ENCODE measurements around the gene KCNK4.

Gene KCNK4

DNA sequence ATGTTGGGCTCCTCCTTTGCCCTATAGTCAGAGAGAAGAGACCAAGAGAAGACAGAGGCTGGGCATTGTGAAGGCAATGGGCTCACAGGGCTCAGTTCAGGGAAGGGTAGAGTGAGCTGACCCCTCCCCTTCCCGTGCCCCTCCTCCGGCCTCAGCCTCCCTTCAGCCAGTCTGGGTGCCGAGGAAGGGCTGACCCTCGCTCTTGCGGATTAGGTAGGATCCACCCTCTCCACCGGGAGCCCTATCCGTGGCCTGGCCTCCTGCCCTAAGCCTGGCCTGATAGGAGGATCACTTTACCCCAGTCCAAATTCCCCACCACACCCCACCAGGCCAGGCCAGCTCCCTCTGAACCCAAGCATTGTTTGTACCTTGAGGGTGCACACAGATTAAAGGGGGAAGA lies 42.5 kb upstream of the KCNK4 start:
- H3K27me3 ChIP-seq (ENCODE audit: control insufficient read depth in 1 of 2, insufficient read depth in 2 of 2, low read length in 2 of 2): no peaks in the 10 kb centered on the region
- peaks cover 38% of the 10 kb centered on the region for H3K4me1 ChIP-seq (ENCODE audit: insufficient read depth, low read length)
- H3K9ac ChIP-seq (ENCODE audit: low read length): no peak overlapping the region
- H3K27ac ChIP-seq (ENCODE audit: low read depth, low read length): no peak overlapping the region
- peaks cover 8% of the 10 kb centered on the region for H3K36me3 ChIP-seq (ENCODE audit: insufficient read depth, low read length)
- H3K4me3 ChIP-seq (ENCODE audit: low read depth in 1 of 2, low read length in 2 of 2): no peak overlapping the region
- no peaks in the 10 kb centered on the region for H3K9me3 ChIP-seq (ENCODE audit: low read length)

DNA sequence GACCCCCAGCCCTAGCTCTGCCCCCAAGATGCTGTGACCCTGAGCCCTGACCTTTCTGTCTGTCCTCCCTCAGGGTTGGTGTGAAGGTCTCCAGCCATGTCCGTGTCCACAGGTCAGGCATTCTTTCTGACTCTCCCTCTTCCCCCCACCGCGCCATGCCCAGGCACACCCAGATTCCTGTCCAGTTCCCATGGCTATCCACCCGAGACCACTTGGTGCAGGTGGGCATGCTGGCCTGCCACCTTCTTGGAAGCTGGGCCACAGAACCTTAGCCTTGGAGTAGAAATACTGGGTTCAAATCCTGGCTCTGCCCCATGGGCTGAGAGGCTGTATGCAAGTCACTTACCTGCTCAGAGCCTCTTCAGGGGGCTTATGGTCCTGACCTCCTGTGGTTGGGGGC lies 42.1 kb upstream of the KCNK4 start:
- no peaks in the 10 kb centered on the region for H3K27me3 ChIP-seq (ENCODE audit: control insufficient read depth in 1 of 2, insufficient read depth in 2 of 2, low read length in 2 of 2)
- no peaks in the 10 kb centered on the region for H3K9me3 ChIP-seq (ENCODE audit: low read length)
- H3K36me3 ChIP-seq (ENCODE audit: insufficient read depth, low read length): peaks cover 4% of the 10 kb centered on the region
- peaks cover 38% of the 10 kb centered on the region for H3K4me1 ChIP-seq (ENCODE audit: insufficient read depth, low read length)
- H3K4me3 ChIP-seq (ENCODE audit: low read depth in 1 of 2, low read length in 2 of 2): no peak overlapping the region
- H3K27ac ChIP-seq (ENCODE audit: low read depth, low read length): no peak overlapping the region
- no peak overlapping the region for H3K9ac ChIP-seq (ENCODE audit: low read length)

DNA sequence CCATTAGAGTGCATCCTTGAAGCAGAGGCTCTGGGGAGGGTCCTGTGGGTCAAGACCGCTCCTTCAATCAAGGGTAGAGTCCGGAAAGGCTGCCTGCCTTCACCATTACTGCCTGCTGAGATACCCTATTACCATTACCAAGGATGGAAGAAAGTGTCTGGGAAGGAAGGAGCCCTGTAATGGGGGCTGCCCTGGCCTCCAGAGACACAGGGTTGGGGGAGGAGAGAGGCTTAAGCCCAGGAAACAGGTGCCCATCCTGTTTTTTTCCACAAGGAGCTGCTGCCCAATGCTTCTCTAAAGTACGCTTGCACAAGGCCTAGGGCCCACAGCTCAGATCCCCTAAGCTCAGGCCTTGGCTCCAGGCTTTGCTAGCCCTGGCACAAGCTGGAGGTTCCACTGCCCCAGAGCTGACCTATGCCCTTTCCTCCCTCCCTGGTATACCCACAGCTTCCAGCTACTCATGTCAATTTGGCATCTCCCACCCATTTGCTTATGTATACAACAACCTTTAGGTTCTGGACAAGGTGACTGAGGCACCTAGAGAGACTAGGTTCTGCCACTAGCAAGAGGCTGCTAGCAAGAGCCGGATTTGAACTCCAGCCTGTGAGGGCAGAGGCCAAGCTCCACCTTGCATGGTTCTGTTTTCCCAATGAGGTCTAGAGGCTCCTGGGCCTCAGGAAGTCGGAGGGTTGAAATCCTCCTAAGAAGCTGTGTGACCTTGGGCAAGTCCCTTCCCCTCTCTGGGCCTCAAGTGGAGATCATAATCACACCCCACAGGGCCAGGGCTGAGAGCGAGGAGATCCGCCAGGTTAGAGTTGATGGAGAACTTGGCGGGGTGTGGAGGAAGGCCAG lies 41.3 kb upstream of the KCNK4 start:
- peaks cover 38% of the 10 kb centered on the region for H3K4me1 ChIP-seq (ENCODE audit: insufficient read depth, low read length)

DNA sequence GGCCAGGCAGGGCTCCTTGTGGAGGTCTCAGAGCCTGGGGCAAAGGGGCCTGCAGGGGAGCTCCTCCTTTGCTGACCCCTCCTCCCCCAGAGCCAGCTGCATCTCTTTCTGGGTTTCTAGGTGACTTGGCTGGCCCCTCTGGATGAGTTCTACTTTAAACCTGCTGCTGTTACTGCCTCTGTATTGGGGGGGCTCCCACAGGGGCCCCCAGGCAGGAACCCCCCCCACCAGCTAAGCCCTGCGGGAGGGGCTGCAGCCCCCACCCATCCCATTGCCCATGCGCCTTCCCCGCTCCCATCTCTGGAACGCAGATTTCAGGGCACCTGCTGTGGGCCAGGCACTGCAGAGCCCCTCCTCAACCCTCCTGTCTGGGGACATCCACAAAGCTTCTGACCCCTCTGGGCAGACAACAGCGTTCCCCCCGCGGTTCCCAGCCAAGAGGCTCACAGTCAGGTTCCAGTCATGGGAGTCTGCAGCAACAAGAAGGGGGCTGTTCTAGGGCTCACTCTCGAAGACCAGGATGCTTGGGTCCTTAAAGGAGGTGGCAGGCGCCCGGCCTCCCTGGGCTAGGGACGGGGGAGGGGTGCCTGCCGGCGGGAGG lies 40.6 kb upstream of the KCNK4 start:
- H3K27ac ChIP-seq (ENCODE audit: low read depth, low read length): no peak overlapping the region
- no peaks in the 10 kb centered on the region for H3K9me3 ChIP-seq (ENCODE audit: low read length)
- H3K36me3 ChIP-seq (ENCODE audit: insufficient read depth, low read length): peaks cover 9% of the 10 kb centered on the region
- peak overlapping the region; percentile 49 for H3K9ac ChIP-seq (ENCODE audit: low read length)
- H3K27me3 ChIP-seq (ENCODE audit: control insufficient read depth in 1 of 2, insufficient read depth in 2 of 2, low read length in 2 of 2): no peaks in the 10 kb centered on the region
- H3K4me3 ChIP-seq (ENCODE audit: low read depth in 1 of 2, low read length in 2 of 2): peak overlapping the region in 1 of 2 donors; percentile 55
- H3K4me1 ChIP-seq (ENCODE audit: insufficient read depth, low read length): peaks cover 31% of the 10 kb centered on the region

More for the DNA sequence above, 41.3 kb upstream of the KCNK4 start:
- H3K27ac ChIP-seq (ENCODE audit: low read depth, low read length): no peak overlapping the region
- no peak overlapping the region for H3K9ac ChIP-seq (ENCODE audit: low read length)
- no peaks in the 10 kb centered on the region for H3K9me3 ChIP-seq (ENCODE audit: low read length)
- H3K4me3 ChIP-seq (ENCODE audit: low read depth in 1 of 2, low read length in 2 of 2): no peak overlapping the region
- H3K27me3 ChIP-seq (ENCODE audit: control insufficient read depth in 1 of 2, insufficient read depth in 2 of 2, low read length in 2 of 2): no peaks in the 10 kb centered on the region
- peaks cover 2% of the 10 kb centered on the region for H3K36me3 ChIP-seq (ENCODE audit: insufficient read depth, low read length)

DNA sequence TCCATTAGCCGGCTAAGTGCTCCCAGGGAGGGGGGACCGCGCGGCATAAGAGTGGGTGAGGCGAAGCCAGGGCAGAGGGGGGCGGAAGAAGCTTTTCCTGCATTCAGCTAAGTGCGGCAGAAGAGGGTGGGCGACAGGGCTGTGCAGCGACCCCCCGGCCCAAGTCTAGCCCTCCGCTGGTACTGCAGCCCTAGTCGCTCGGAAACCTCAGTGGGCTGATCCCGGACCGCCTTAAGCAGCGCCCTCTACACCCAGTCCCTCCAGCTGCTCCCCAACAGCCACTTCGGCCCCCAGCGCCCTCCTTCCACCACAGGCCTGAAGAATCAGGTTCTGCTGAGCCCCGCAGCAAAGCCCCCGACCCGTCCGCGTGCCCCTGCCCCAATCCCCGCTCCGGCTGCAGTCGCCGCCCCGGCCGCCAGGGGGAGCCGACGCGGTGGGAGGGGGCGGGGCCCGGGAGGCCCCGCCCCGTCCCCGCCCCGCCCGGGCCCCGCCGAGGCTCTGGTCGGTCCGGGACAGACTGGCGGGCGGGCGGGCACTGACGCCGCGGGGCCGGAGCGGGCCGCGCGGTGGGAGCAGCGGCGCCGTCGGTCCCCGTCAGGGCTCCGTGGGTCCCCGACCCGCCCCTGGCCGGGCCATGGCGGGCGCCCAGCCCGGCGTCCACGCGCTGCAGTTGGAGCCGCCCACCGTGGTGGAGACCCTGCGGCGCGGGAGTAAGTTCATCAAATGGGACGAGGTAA lies 39.9 kb upstream of the KCNK4 start, which contains the start of gene PLCB3:
PLCB3 (plus strand) TSS at position 515 of the 737 bp plus-strand sequence; CDS start at position 635, 120 bp downstream.
- Histone ChIP-seq H3K36me3 (ENCODE audit: insufficient read depth, low read length) (peaks cover 16% of the 10 kb centered on the region), H3K27ac (ENCODE audit: low read depth, low read length) (peak within 1 kb of the TSS; percentile 20)

DNA sequence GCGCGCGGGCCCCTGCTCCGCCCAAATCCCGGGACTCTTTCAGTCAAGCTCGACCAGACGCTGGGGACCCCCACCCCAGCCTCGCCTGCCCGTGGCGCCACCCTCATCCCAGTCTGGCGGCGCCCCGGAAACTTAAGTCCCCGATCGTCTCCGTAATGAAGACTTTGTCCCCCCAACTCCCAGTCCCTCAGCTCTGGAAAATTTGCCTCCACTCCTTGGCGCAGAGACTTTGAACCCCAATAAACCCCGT lies 39.4 kb upstream of the KCNK4 start:
- Histone ChIP-seq H3K9ac (ENCODE audit: low read length) (peak overlapping the region; percentile 53), H3K27ac (ENCODE audit: low read depth, low read length) (peak overlapping the region; percentile 20), H3K27me3 (ENCODE audit: control insufficient read depth in 1 of 2, insufficient read depth in 2 of 2, low read length in 2 of 2) (no peaks in the 10 kb centered on the region), H3K9me3 (ENCODE audit: low read length) (no peaks in the 10 kb centered on the region), H3K36me3 (ENCODE audit: insufficient read depth, low read length) (peaks cover 20% of the 10 kb centered on the region), H3K4me1 (ENCODE audit: insufficient read depth, low read length) (peaks cover 29% of the 10 kb centered on the region), H3K4me3 (ENCODE audit: low read depth in 1 of 2, low read length in 2 of 2) (peak overlapping the region; percentile 82 to 90)

More for the DNA sequence above, 39.9 kb upstream of the KCNK4 start, which contains the start of gene PLCB3:
- H3K4me1 ChIP-seq (ENCODE audit: insufficient read depth, low read length): peaks cover 29% of the 10 kb centered on the region
- H3K4me3 ChIP-seq (ENCODE audit: low read depth in 1 of 2, low read length in 2 of 2): peak within 1 kb of the TSS; percentile 82 to 90
- no peaks in the 10 kb centered on the region for H3K9me3 ChIP-seq (ENCODE audit: low read length)
- H3K9ac ChIP-seq (ENCODE audit: low read length): peak within 1 kb of the TSS; percentile 53
- no peaks in the 10 kb centered on the region for H3K27me3 ChIP-seq (ENCODE audit: control insufficient read depth in 1 of 2, insufficient read depth in 2 of 2, low read length in 2 of 2)

DNA sequence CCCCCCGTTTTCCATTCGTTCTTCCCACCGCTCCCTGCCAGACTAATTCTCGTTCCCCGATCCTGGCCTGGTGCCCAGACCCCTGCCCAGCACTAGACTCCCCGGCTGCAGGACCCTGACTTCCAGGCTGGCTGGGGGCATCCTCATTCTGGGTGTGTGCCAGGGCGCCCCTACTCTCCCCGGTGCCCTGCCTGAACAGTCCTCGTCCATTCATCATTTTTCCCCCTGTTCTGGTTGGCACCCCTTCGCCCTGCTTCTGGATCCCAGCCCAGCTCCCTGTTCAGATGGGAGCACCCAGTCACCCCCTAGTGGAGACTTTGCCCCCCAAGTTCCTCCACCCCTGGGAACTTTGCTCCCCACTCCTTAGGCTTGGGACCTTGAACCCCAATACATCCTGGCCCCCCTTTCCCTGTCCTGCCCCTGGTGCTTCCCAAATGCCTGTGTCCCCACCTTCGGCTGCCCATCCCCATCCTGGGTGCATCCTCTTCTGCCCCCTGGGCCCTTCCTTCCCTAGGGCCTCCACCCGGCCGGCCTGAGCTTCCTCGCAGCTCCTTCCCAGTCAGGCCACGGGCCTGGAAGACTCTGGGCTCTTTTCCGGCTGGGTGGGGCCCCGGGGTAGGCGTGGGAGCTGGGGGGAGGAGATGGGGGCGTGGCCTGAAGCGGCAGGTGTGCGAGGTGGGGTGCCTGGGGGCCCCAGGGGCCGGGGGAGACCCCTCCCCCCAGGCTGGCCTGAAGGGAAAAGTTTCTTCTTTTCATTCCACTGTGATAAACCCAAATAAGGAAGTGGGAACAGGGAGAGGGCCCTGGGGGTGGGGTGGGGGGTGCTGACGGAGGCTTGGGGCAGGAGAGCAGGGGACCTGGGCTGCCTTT lies 38.9 kb upstream of the KCNK4 start:
- Histone ChIP-seq H3K9ac (ENCODE audit: low read length) (peak overlapping the region; percentile 53), H3K4me3 (ENCODE audit: low read depth in 1 of 2, low read length in 2 of 2) (peak overlapping the region; percentile 82 to 90), H3K4me1 (ENCODE audit: insufficient read depth, low read length) (peaks cover 29% of the 10 kb centered on the region), H3K9me3 (ENCODE audit: low read length) (no peaks in the 10 kb centered on the region), H3K36me3 (ENCODE audit: insufficient read depth, low read length) (peaks cover 20% of the 10 kb centered on the region), H3K27me3 (ENCODE audit: control insufficient read depth in 1 of 2, insufficient read depth in 2 of 2, low read length in 2 of 2) (no peaks in the 10 kb centered on the region), H3K27ac (ENCODE audit: low read depth, low read length) (peak overlapping the region; percentile 20)

DNA sequence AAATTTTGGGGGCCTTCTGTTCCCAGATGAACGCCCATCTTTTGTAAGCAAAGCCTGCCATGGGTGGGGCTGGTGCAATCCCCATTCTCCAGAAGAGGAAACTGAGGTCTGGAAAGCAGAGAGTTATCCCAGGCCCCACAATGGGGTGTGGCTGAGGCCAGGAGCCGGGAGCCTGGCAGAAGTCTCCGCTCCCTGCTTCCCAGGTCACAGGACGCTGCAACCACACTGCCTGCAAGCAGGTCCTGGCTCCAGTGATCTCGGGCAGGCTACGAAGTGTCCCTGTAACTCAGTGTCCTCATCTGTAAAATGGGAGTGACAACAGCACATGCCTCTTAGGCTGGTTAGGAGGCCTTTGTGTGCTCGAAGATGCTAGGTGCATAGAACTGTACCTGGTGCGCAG lies 38.1 kb upstream of the KCNK4 start:
- Histone ChIP-seq H3K4me1 (ENCODE audit: insufficient read depth, low read length) (peaks cover 24% of the 10 kb centered on the region), H3K27ac (ENCODE audit: low read depth, low read length) (no peak overlapping the region)

DNA sequence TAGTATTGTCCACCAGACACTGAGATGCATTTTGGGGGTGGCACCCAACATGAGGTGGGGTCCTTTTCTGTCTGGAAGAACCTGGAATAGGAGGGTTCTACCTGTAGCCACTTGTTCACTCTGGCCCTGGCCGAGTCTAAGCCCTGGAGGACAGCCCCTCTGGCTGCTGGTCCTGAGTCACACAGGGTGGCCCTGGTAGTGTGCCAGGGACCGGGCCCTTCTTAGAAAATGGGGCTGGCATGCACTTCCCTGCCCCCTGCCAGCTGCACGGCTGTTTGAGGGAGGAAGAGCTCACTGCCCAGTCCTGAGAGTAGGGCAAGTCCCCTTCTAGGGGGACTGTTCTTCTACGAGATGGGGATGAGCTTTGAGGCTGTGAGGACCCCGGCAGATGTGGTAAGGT lies 37.6 kb upstream of the KCNK4 start:
- no peaks in the 10 kb centered on the region for H3K27me3 ChIP-seq (ENCODE audit: control insufficient read depth in 1 of 2, insufficient read depth in 2 of 2, low read length in 2 of 2)

More for the DNA sequence above, 38.1 kb upstream of the KCNK4 start:
- no peaks in the 10 kb centered on the region for H3K27me3 ChIP-seq (ENCODE audit: control insufficient read depth in 1 of 2, insufficient read depth in 2 of 2, low read length in 2 of 2)
- H3K4me3 ChIP-seq (ENCODE audit: low read depth in 1 of 2, low read length in 2 of 2): peak overlapping the region in 1 of 2 donors; percentile 82
- H3K36me3 ChIP-seq (ENCODE audit: insufficient read depth, low read length): peaks cover 20% of the 10 kb centered on the region
- no peak overlapping the region for H3K9ac ChIP-seq (ENCODE audit: low read length)
- H3K9me3 ChIP-seq (ENCODE audit: low read length): no peaks in the 10 kb centered on the region

DNA sequence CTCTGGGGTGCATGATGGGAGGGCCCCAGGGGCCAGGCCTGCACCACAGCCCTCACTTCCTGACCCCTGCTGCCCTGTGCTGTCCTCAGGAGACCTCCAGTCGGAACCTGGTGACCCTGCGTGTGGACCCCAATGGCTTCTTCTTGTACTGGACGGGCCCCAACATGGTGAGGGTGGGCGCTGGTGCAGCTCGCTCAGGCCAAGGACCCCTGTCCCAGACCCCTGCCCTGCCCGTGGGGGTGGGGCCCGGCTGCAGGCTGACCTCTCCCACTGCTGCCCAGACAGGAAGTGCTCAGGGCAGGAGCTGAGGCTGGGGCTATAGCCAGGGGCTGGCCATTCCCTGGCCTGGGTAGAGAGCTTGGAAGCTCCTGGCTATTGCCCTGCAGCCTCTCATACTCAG lies 36.8 kb upstream of the KCNK4 start:
- Histone ChIP-seq H3K4me3 (ENCODE audit: low read depth in 1 of 2, low read length in 2 of 2) (no peak overlapping the region), H3K9me3 (ENCODE audit: low read length) (no peaks in the 10 kb centered on the region), H3K27me3 (ENCODE audit: control insufficient read depth in 1 of 2, insufficient read depth in 2 of 2, low read length in 2 of 2) (no peaks in the 10 kb centered on the region), H3K27ac (ENCODE audit: low read depth, low read length) (no peak overlapping the region), H3K9ac (ENCODE audit: low read length) (no peak overlapping the region), H3K4me1 (ENCODE audit: insufficient read depth, low read length) (peaks cover 21% of the 10 kb centered on the region), H3K36me3 (ENCODE audit: insufficient read depth, low read length) (peaks cover 28% of the 10 kb centered on the region)

More for the DNA sequence above, 37.6 kb upstream of the KCNK4 start:
- Histone ChIP-seq H3K36me3 (ENCODE audit: insufficient read depth, low read length) (peaks cover 23% of the 10 kb centered on the region), H3K4me1 (ENCODE audit: insufficient read depth, low read length) (peaks cover 21% of the 10 kb centered on the region), H3K27ac (ENCODE audit: low read depth, low read length) (no peak overlapping the region), H3K9me3 (ENCODE audit: low read length) (no peaks in the 10 kb centered on the region), H3K9ac (ENCODE audit: low read length) (no peak overlapping the region), H3K4me3 (ENCODE audit: low read depth in 1 of 2, low read length in 2 of 2) (no peak overlapping the region)
